Dermis microvascular lymphatic vessel endothelial cell (primary cell): ENCODE measurements around the gene RINL. TPM values are rescaled to one million over a fixed set of nuclear protein-coding genes. Genes with fewer than 3 reads are reported as not detected.
"Not testable (repeated sequence)": the region's sequence is repeated elsewhere in the genome, so short reads cannot be mapped to it uniquely, and the experiment has no call there.

ENCODE experiments used
- DNase-seq, 2 donors: peaks; one replicate each; pipeline versions ENCODE4 v3.0.0 to v3.0.0-alpha.2; 2010; ENCODE audit warnings: low read depth in 2 of 2
- total RNA-seq: library from RNA; depleted of rRNA; stranded (reverse); fragments of >200 nt; gene quantifications from 2 replicates; pipeline ENCODE4 v1.2.1, GENCODE V29; 2014

The RINL gene
- total RNA-seq, 1 donor from 2014 or later, result 8.1 TPM

DNA sequence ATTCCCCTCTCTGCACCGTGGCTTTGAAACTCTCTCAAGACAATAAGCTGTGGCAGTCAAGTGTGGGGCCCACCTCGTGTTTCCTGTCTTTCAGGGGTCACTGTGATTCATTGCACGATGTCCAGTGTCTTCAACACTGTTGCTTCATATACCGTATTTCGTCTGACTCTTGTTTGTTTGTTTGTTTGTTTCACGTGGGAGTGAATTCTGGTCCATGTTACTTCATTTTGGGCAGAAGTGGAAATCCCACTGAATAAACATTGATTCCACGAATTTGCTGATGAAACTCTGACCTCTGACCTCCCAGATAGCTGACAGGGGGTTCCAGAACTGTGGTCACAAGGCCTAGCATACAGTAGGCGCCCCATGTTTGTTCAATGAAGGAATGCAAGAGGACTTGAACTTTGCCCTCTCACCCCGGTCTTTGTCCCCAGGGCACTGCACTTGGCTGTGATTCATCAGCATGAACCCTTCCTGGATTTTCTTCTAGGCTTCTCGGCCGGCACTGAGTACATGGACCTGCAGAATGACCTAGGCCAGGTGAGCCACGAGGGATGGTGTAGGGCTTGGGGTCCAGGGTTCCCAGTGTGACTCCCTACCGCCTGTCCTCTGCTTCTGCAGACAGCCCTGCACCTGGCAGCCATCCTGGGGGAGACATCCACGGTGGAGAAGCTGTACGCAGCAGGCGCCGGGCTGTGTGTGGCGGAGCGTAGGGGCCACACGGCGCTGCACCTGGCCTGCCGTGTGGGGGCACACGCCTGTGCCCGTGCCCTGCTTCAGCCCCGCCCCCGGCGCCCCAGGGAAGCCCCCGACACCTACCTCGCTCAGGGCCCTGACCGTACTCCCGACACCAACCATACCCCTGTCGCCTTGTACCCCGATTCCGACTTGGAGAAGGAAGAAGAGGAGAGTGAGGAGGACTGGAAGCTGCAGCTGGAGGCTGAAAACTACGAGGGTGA is 26.8 kb upstream of the RINL start:
- DNase-seq, result no peak

DNA sequence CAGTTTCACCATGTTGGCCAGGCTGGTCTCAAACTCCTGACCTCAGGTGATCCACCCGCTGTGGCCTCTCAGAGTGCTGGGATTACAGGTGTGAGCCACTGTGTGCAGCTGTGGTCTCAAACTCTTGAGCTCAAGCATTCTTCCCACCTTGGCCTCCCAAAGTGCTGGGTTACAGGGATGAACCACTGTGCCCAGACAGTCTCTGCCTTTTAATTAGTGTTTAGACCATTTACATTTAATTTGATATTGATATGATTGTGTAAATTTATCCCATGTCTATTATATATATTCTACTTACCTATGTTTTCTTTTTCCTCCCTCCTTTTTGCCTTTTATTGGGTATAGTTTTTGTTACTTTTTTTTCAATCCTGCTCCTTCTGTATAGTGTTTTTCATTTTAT is 23.6 kb upstream of the RINL start:
- no peak for DNase-seq

GRCh38 chr19:38900743-38901190 is 22.7 kb upstream of the RINL start:
- no peak for DNase-seq

DNA sequence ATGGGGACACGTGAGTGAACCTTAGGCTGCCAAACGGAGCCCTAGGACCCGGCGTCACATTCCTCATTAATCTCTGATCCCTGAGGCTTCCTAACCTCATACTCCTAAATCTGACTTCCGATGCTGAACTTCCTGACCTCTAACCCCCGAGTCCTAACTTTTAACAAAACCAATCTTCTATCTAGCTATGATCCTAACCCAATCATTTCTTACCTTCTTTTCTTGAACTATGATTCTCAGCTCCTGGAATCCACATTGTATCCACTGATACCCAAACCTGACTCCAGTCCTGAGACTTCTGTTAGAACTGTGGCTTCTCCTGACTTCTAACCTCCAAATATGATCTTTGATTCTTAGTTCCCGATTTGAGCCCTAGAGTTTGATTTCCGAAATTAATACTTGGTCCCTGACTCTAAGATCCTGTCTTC is 22.1 kb upstream of the RINL start:
- DNase-seq, result peak in 1 of 2 donors; percentile 22

DNA sequence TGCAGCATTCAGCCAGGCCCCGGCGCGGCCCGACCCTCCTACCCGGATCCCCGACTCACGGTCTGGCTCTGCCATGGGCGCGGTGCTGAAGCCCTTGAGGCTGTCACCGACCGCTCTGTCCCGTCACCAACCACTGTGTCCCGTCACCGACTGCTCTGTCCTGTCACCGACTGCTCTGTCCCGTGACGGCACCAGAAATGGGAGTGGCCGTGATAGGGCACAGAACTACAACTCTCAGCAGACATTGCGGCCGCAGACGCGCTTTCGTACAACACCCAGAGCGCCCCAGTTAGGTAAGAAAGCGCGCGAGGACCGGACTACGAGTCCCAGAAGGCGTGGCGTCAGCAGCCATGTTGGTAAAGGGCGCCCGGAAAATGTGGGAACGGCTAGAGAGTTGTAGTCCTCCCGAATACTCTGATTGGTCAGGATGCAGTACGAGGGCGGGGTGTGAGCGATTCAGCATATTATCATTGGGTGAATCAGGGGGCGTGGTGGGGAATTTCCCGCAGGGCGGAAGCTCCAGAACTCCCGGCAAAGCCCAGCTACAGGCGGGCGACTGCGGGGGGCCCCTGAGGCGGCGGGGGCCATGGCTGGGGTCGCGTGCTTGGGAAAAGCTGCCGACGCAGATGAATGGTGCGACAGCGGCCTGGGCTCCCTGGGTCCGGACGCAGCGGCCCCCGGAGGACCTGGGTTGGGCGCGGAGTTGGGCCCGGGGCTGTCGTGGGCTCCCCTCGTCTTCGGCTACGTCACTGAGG is 21.5 kb upstream of the RINL start, which contains the start of the genes NFKBIB and SIRT2:
NFKBIB (plus strand) TSS at position 523 of the 755 bp plus-strand sequence; CDS start at position 587, 64 bp downstream.
SIRT2 (minus strand) TSS at position 172 of the 755 bp plus-strand sequence; CDS start at position 75, 97 bp downstream.
- peak; percentile 100 for DNase-seq

DNA sequence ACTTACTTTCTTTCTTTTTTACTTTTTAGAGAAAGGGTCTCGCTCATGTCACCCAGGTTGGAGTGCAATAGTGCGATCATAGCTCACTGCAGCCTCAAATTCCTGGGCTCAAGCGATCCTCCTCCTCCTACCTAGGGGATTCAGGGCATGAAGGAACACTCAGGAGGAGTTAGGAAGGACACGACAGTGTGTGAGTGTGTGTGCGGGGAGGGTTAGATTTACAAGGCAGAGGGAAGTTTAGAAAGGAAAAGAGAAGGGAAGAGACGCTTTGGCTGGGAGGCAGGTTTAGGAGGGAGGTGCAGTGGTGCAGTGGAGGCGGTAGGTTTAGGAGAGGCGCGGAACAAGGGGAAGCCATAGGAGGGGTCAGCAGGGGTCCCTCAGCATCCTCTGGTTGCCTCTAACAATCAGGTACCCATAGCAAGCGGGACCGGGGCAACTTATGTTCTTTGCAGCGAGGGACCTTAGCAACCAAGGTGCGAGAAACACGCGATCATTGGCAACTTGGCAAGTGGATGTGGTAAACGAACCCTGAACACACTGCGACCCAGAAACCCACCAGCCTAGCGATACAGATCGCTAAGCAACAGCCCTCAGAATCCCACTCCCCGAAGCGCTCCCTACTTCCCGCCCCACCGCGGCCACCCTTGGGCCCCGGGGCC is 20.8 kb upstream of the RINL start:
- no peak for DNase-seq

DNA sequence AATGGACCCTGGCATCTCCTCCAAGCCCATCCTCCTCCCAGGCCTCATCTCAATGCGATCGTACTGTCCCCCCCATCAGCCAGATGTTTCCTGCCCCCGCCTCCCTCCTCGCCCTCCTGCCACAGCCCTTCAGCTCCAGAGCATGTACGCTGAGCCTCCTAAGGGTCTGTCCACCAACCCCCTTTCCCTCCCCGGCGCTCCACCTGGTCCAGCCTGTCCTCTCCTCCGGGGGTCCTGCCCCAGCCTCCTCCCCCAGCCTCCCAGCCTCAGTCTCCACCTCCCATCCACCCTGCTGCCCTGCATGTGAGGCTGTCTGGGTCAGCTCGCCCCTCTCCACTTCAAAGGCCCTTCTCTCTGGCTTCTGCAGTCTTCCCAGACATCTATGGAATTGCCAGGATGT is 16.9 kb upstream of the RINL start:
- DNase-seq, result no peak

DNA sequence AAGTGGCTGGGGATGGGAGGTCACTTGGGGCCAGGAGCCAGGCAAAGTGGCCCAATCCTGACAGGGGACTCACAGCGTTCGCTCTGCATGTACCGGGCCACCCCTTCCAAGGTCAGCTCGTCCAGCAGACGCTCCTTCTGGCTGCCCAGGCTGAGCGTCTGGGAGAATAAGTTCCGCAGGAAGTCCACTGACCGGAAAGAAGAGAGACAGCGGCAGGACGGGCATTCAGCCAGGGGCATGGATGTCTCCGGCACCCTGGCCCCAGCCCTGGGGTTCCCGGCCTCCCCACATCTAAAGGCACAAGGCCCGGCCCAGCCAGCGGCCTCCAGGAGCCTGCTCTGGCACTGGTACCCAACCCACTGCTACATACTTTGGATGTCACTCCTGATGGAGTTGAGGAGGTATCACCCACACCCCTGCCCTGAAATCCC is 15.3 kb upstream of the RINL start:
- DNase-seq, result peak in 1 of 2 donors; percentile 42

- peak; percentile 20 to 36 for DNase-seq
Observed at GRCh38 chr19:38892841-38893240, 14.8 kb upstream of the RINL start.

DNA sequence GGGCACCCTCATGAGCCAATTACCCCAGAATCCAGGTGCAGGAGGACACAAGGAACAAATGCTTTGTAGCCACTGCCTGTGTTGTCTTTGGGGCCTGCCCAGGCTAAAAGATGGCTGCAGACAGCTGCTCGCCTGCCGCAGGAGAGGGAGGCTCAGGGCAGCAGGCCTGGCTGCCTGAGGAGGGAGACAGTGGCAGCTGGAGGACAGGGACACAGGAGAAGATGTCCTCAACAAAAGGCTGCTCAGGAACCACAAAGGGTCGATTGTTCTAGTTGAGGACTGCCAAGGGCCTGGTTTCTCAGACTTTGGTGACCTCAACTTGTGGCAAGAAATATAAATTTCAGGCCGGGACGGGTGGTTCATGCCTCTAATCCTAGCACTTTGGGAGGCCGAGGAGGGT is 13.7 kb upstream of the RINL start:
- no peak for DNase-seq

GRCh38 chr19:38890686-38891085 is 12.6 kb upstream of the RINL start:
- DNase-seq, result no peak

DNA sequence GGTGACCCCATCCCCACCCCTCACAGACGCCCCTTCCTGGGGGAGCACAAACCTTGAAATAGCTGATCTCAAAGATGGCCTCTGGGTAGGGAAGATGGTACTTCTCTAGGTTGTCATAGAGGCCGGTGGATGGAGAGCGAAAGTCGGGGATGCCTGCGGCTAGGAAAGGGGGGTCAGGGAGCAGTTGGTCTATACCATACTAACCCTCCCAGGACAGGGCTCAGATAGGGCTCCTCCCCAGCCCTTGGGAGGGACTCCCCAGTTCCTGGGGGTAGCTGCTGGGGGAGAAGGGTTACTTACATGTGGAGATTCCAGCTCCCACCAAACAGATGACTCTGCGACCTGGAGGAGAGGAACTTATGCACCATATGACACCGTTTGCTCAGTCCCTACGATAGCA is 11.7 kb upstream of the RINL start:
- no peak for DNase-seq

DNA sequence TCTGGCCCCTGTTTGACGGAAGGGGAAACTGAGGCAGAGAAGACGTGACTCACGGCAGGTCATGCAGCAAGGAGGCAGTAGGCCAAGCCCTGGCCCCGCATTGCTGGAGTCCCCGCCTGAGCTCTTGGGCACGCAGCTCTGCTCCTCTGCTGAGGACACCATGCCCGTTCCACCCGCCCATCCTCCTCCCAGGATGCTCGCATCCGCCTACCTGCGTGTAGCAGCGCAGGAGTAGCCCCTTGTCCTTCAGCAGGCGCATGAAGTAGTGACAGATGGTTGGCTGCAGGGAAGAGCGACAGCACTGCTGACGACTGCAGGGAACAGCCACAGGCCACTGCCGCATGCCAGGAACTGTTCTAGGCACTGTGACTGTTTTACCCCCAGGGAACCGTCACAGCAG is 10.8 kb upstream of the RINL start:
- no peak for DNase-seq

DNA sequence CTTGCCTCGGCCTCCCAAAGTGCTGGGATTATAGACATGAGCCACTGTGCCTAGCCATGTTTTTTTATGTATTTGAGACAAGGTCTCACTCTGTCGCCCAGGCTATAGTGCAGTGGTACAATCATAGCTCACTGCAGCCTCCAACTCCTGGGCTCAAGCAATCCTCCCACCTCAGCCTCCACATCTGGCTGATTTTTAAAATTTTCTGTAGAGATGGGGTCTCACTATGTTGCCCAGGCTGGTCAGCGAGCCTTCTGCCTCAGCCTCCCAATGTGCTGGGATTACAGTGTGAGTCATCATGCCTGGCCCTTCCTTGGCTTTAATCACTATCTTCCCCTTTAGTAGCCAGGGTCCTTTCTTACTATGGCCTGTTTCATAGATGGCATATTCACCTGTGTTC is 6.6 kb upstream of the RINL start:
- DNase-seq, result not testable (repeated sequence)

DNA sequence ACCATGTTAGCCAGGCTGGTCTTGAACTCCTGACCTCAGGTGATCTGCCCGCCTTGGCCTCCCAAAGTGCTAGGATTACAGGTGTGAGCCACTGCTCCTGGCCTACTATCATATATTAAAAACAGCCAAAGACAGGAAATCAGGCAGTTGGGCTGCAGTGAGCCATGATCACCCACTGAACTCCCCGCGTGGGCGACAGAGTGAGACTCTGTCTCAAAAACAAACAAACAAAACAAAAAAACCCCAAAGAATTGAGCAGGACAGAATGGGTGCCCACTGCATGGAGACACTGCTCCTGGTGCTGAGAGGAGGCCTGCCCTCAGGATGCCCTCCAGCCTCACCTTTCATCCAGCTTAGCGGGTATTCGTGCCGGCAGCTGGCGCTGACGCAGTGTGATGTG is 5.2 kb upstream of the RINL start:
- no peak for DNase-seq

DNA sequence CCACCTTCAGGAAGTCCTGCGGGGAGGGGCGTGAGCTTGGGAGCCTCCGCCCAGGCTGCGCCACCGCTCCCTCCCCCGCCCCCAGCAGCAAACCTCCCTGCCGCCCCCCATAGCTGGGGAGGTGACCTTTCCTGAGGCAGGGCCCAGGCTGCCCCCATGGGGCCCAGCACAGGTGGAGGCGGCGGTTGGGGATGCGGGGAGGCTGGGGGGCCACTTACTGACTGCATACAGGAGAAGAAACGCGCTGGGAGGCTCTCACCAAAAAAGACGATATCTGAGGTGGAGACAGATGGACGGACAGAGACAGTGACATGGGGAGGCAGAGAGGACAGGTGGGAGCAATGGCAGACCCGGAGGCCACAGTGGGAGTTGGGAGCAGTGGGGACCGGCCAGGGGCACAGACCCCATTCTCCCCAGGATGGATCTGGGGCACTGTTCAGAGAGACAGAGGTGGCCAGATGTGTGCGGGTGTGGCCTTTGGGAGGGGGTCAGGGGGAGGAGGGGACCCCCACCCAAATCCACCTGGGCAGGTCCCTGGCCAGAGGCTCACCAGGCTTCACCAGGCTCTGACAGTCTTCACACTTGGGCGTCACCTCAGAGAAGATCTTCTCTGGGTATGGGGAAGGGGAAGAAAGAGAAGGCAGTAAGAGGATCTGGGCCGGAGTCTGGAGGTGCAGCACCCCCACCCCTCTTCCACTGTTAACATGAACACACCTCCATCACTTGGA is 3.0 kb upstream of the RINL start:
- no peak for DNase-seq

GRCh38 chr19:38880076-38880881 is 2.2 kb upstream of the RINL start:
- DNase-seq, result no peak

DNA sequence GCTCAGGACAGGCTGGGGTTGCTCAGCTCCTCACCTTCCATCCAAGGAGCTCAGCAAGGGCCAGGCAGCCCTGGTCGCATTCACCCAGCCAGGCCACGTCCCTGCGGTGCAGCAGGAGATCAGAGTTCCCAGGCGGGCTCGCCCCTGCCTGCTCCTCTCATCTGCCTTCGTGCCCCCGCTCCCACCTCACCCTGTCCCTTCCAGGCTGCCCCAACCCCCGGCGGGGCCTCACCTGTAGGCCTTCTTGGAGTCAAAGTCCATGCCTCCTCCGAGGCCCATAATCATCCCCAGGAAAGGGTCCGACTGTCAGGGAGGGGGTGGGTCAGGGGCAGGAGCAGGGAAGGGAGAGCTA is 1.3 kb upstream of the RINL start:
- DNase-seq, result no peak

GRCh38 chr19:38878575-38879399 is 712 bp upstream of the RINL start:
- DNase-seq, result no peak
